Ishikawa (cell line): ENCODE results near the gene SEMA6D.

Experiments used
- CEBPB ChIP-seq: IDR thresholded peaks from 2 replicates; pipeline ENCODE4 v1.6.1; 2012
- EGR1 ChIP-seq: IDR thresholded peaks from 2 replicates; pipeline ENCODE4 v1.6.1; 2012
- RAD21 ChIP-seq: IDR thresholded peaks from 2 replicates; pipeline ENCODE4 v1.6.1; 2012; ENCODE audit warnings: low read depth
- YY1 ChIP-seq: IDR thresholded peaks from 2 replicates; pipeline ENCODE4 v1.6.1; 2012; ENCODE audit warnings: low read depth

DNA sequence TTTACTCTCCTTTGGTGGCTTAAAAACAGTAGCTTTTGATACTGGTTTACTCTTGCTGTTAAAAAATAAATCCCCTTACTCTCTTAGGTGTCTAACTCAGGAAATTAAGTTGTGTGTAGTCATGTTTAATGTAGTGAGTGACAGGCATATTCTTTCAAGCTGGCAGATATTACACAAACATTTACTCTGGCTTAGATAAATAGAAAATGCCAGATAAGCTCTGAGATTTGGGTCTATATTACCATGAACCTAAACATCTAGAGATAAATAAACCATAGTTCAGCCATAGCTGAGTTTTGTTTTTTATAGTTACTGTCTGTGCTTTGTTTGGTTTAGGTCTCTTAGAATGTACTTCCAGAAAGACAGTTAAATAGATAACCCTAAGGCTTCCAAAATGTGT, 2.4 kb downstream of the SEMA6D start:
- TF ChIP-seq RAD21 (no peak), EGR1 (no peak), CEBPB (no peak), YY1 (no peak)
